Measurements from ENCODE around the gene CABP1. TPM values are rescaled to one million over a fixed set of nuclear protein-coding genes. Genes with fewer than 3 reads are reported as not detected.

Gene CABP1
- total and polyA plus RNA-seq, 2 experiments from 2014 or later, result 5.1 to 5.2 TPM

GRCh38 chr12:120630104-120630892, 10.1 kb upstream of the CABP1 start:
- no peak overlapping the region for H3K4me2 ChIP-seq
- H3K9me2 ChIP-seq (ENCODE audit: insufficient read depth), result no peaks in the 10 kb centered on the region
- TF ChIP-seq NANOG (IDR thresholded peaks at IDR 0.05; ENCODE audit: borderline replicate concordance), result no peak
- TF ChIP-seq JUNB (IDR thresholded peaks at IDR 0.05; ENCODE audit: unreplicated experiment), result no peak
- no peak for TF ChIP-seq POLR2AphosphoS5 (IDR thresholded peaks at IDR 0.05; ENCODE audit: low read depth)
- no peak for TF ChIP-seq REST (IDR thresholded peaks at IDR 0.05; ENCODE audit: unreplicated experiment)
- TF ChIP-seq EZH2phosphoT487 (IDR thresholded peaks at IDR 0.05; ENCODE audit: unreplicated experiment), result no peak
- TF ChIP-seq ETS1 (IDR thresholded peaks at IDR 0.05), result no peak
- TF ChIP-seq ZNF114 (CRISPR knock-in tag; IDR thresholded peaks at IDR 0.05), result no peak
- TF ChIP-seq ZNF462 (CRISPR knock-in tag; IDR thresholded peaks at IDR 0.05), result no peak
- no peak for TF ChIP-seq STAT1 (IDR thresholded peaks at IDR 0.05; ENCODE audit: unreplicated experiment)
- no peak for TF ChIP-seq EZH2 (IDR thresholded peaks at IDR 0.05; ENCODE audit: low read depth, unreplicated experiment)
- TF ChIP-seq CREB1 (CRISPR knock-in tag; IDR thresholded peaks at IDR 0.05; ENCODE audit: low read depth), result no peak
- no peak for TF ChIP-seq ZNF331 (CRISPR knock-in tag; IDR thresholded peaks at IDR 0.05; ENCODE audit: low read depth)
- no peak for TF ChIP-seq CTCF (conservative IDR thresholded peaks at IDR 0.05; ENCODE audit: low read depth in 2 of 2)
- Mint-ChIP-seq H3K27me3 (ENCODE audit: insufficient read depth, low read depth, poor library complexity) (peaks cover 6% of the 10 kb centered on the region), H3K4me3 (no peak overlapping the region), H3K27ac (no peak overlapping the region), H3K36me3 (ENCODE audit: low read depth) (no peaks in the 10 kb centered on the region), H3K9me3 (no peaks in the 10 kb centered on the region), H3K4me1 (peaks cover 7% of the 10 kb centered on the region)
- H3K27ac ChIP-seq (ENCODE audit: low read depth), result no peak overlapping the region
- H4K20me1 ChIP-seq (replicated peaks; ENCODE audit: insufficient read depth), result no peaks in the 10 kb centered on the region
- no peaks in the 10 kb centered on the region for H3K4me1 ChIP-seq (ENCODE audit: insufficient read depth)
- H3K4me3 ChIP-seq, result no peak overlapping the region
- no peaks in the 10 kb centered on the region for H3K27me3 ChIP-seq (ENCODE audit: insufficient read depth)
- no peak for ATAC-seq
- no peaks in the 10 kb centered on the region for H3K36me3 ChIP-seq (ENCODE audit: insufficient read depth)
- DNase-seq (ENCODE audit: low spot score), result no peak
- H3K79me2 ChIP-seq (replicated peaks; ENCODE audit: insufficient read depth), result no peaks in the 10 kb centered on the region
- no peaks in the 10 kb centered on the region for H3F3A ChIP-seq (replicated peaks; ENCODE audit: low read depth)
- no peak overlapping the region for H2AFZ ChIP-seq

All from GM23338 (cell line).